HG03064 (cell line): ENCODE data around the gene GCC2.
"Not testable (repeated sequence)": the region's sequence is repeated elsewhere in the genome, so short reads cannot be mapped to it uniquely, and the experiment has no call there.

Source experiments
- ATAC-seq: cut with Tn5 transposase; IDR thresholded peaks from one replicate; pipeline ENCODE4 v1.9.1; 2021; ENCODE audit warnings: low read depth; ENCODE audit not compliant: unreplicated experiment

The GCC2 gene

DNA sequence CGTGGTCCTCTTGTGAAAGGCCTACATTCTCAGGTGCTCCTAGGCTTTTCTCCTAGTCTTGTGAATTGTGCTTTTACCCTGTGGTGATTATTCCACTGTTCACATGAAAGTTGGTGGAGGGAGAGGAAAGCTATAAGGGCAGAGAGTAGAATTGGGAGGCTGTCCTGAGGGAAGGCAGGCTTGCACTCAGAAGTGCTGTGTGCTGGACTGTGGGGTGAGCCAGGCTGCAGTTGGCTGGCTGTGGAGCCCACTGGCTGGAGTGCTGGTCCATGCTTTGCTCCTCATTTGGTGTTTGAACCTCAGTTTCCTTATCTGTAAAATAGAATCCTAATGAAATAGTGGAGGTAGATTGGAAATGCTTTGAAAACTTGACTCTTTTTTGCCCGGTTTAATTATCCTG, 106.6 kb downstream of the GCC2 start:
- no peak for ATAC-seq

GRCh38 chr2:108556581-108556980, 107.6 kb downstream of the GCC2 start:
- ATAC-seq = not testable (repeated sequence)
